NK-92 (cell line): ENCODE measurements around the gene ATP6V1F.
"Not testable (repeated sequence)": the region's sequence is repeated elsewhere in the genome, so short reads cannot be mapped to it uniquely, and the experiment has no call there.

ENCODE experiments used
- DNase-seq: peaks from one replicate; lab custom pipeline; 2025; ENCODE audit not compliant: unreplicated experiment; lab: John Stamatoyannopoulos, UW

Gene ATP6V1F

DNA sequence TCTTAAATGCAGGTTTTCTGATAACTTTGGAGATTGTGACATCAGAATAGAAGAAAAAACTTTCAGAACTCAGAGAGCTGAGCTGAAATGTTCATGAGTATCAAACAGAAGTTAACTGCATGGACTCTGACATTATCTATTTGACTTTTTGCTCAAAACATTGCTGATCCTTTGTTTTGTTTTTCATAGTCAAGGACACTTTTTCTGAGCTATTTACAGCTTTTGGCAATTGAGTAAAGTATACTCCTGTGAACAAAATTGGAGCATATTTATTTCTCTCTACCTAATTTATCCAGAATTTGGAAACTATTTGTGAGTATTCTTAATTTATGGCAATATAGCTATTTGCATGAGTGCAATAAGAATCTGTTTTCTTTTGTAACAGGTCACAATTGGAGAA is 36.7 kb downstream of the ATP6V1F start:
- DNase-seq = no peak

DNA sequence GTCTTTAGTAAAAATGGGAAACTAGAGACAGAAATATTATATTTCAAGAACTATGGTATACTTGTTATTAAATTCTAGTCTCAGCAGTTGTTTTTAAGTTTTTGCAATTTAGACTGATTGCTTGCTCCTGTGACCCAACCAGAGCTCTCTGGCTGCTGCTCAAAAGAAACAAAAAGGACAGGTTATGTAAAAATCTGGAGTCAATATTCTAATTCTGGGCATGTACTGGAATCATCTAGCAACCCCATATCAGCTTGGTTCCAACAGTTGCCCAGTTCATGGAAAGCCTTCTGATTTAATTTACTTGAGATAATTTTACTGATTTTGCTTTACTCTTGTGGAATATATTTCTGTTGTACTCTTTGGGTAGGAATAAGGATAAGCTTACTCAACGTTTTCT is 37.6 kb downstream of the ATP6V1F start:
- DNase-seq = no peak

DNA sequence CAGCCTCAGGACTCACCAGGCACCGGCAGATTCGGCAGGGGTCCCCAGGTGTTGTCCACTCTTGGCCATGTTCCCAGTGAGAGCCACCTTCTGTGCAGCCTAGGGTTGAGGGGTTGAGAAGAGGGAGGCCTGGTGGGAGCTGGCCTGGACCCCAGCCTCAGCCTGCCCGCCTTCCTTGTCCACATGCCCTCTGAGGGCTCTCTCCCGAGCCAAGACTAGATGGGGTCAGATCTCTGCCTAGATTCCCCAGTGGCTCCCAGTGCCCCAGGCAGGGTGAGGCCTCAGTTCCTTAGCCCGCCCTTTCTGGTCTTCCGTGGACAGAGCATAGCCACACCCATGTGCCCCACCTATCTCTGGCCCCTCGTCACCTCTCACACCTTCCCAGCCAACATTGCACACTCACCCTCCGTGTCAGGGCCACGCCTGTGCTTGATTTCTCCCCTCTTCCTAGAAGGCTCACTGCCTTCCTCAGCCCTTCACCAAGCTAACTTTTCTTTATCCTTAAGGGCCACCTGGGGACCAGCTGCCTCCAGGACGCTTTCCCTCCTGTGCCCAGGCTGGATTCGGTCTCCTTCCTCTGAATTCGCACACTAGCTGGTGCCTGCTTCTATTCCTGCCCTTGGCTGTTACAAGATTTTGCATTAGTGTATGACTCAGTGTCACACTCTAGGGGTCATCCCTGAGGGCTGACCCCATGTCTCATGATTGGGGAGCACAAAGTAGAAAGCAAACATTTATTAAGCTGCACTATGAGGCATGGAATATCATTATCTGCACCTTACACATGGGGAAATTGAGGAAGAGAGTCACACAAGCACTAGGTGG is 40.3 kb downstream of the ATP6V1F start:
- no peak for DNase-seq

DNA sequence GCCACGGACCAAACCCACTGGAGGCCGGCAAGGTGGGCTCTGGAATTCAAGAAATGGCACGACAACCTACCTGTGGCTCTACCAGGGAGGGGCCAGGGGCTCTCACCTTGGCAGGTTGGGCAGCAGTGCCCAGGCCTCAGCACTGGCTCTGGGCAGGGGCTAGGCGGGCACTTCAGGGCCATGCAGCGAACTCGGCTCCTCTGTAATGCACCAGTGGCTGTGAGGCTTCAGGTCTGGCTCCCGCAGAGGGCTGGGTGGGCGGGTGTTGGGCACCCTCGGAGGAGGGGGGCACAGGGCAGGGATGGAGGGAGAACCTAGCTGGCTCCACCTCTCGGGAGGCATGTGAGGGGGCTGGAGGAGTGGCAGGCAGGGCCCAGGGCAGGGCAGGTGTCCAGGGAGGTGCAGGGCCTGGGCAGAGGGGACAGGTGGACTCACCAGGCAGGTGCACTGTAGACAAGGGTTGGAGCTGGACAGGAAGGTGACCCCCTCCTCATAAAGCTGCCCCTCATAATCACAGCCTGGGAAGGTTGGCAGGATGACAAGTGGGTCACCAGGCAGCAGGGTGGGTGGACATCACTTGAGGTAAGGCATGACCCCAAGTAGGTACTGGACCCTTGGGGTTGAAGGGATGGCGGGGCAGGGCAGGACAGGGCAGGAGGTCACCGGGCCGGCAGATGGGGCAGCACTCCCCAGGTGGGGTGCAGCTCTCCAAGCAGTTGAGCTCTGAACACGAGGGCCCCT is 41.1 kb downstream of the ATP6V1F start:
- DNase-seq = no peak

DNA sequence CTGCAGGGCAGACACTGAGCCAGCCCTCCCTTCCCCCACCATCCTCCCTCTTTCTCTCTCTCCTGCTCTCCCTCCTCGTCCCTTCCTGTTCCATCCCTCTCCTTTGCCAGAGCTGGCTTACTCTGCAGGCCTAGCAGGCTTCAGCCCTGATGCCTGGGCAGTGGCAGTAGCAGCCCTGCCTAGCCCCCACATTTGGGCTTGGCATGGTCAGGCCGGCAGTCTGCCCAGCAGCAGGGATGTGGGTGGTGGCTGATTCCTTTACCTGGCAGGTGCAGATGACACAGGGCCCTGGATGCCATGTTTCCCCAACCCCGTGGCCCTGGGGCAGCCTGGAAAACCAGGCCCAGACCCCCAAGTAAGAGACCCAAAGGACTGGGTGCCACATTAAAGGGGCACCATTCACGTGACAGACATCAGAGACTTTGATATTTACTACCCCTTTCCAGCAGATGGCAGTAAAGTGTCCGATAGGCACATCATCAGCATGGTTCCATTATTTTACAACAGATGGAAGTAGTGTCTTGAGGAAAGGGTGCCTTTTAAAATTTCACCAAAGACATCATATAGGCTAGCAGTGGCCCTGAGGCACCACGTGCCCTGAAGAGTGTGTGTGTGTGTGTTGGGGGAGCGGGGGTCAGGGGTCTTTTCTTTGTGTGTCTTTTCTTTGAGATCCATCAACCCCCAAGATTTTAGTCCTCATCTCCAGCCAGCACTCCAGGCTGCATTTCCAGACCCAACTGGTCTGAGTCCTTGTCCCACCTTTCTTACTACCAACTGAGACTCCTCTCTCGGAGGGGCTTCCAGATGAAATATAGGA is 41.9 kb downstream of the ATP6V1F start:
- no peak for DNase-seq

DNA sequence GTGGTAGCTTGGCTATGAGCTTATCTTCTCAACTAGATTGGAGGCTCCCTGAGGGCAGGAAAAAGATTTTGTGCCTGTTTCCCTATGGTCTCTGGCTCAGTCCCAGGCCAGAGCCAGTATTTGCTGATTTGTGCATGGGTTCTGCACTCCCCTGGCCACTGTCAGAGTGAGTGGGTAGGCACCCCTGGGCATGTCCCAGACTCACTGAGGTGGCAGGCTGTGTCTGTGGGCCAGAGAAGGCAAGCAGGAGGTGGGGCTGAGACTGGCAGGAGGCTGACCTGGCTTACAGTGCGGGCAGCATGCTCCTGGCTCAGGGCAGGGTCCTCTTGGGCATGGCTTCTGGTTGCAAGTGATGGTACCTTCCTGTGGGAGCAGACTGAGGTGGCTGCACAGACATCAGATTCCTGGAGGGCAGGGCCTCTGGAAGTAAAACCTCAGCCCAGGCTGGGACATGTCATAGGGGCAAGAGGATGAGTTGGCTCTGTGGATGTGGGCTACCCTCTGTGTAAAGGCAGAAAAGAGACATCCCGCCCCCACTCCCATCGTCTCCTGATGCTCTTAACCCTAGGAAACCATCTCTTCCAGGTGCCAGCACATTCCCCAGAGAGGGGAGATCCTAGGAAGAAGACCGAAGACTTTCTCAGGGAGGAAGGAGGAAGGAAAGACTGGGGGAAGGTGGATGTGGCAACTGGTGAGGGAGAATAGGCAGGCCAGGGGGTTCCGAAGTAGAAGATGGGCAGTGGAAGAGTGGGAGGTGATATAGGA is 43.5 kb downstream of the ATP6V1F start:
- DNase-seq = no peak

DNA sequence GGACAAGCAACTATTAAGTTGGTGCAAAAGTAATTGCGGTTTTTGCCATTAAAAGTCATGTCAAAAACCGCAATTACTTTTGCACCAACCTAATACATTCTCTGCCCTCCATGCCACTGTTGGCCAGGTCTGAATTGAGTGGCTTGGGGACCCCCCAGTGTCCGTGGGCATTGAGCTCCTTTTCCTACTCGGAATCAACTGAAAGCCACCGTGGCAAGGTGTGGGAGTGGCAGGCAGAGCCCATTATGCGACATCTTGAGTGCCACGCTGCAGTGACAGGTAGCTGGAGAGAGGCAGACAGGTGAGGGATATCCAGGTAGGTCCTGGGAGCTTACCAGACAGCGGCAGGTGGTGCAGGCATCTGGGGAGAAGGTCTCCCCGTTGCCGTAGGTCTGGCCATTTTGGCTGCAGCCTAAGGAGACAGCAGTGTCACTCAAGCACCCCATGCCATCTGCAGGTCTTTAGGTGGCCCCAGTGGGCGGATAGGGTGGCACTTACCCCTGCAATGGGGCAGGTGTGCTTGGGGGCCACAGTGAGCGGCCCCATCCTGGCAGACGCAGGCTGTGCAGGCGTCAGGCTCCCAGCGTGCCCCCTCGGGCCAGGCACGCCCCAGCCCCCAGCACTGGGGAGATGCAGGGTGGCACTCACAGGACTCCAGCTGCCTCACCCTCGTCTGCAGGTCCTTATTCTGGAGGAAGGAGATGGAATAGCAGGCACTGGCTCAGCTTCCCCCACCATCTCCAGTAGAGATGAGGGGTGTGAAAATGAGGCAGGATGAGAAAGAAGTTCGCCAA is 44.3 kb downstream of the ATP6V1F start:
- DNase-seq = no peak

DNA sequence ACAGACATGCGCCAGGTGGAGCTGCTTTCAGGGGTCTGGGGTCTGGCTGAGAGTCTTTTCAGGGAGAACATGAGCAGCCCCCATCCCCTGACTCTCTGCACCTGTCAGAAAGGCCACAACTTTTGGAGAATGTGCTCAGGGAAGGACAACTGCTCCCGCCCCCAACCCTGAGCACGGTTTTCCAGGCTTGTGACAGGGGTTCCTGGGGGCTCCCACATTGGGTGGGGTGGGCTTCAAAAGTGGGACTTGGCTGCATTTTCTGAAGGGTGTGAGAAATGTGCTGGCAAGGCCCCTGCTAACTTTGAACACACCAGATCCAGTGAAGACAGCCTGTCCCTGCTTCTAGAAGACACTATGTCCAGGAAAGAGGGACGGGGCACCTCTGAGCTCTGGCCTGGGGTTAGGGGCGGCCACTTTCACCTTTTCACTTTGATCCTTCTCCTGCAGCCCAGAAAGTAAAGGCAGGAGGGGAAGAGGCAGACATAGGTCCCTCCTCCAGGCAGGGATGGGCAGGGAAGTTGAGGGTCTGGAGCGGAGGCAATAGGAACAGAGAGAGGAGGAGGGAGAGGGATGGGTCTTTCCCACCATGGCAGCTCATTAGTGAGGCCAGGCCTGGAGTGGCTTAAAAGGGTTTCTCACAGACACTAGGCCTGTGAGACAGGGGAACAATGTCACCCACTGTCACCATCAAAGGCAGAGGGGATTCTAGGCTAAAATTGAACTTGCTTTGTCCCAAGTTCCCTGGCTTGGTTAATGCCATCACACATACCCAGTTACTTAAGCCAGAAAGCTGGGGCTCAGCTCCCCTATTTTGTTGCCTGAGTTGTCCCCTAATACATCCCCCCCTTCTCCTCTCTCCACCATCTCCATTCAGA is 46.3 kb downstream of the ATP6V1F start:
- DNase-seq = no peak

DNA sequence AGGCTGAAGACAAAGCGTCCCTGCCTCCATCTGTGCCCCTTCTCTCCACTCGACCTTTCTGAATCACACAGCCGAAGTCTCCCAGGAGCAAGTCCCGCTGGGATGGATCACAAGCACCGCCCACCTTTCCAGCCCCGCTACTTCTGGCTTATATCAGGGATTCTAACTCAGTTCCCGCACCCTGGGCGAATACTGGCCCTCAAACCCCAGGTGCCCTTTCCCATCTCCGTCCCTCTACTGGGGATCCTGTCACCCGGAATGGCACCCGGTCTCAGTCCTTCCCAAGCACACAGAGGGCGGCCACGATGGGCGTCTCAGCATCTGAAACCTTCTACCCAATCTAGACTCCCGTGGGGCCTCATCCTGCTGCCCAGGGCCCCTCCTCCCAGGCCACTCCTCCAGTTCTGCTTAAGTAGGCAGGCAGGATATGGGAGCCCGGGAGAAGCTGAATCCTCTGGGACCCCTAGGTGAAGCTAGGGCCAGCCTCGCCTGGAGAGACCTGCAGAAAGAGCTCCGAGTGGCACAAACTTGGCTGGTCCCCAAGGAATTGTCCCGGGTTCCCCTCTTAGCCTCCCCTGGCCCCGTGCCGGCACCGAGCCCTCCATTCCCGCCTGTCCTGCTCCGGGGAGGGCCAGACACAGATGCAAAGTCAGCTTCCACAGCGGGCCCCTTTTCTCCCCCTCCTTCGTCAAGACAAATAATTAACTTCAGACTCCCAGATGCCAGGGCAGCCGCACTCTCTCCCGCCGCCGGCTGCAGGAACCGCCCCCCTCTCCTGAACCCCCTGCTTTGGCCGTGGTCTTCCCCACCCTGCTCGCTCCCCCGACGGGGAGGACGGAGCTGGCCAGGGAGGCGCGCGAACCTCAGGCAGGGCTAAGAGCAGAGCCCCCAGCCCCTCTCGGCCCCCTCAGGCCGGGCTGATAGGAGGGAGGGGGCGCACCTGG is 47.2 kb downstream of the ATP6V1F start:
- no peak for DNase-seq

DNA sequence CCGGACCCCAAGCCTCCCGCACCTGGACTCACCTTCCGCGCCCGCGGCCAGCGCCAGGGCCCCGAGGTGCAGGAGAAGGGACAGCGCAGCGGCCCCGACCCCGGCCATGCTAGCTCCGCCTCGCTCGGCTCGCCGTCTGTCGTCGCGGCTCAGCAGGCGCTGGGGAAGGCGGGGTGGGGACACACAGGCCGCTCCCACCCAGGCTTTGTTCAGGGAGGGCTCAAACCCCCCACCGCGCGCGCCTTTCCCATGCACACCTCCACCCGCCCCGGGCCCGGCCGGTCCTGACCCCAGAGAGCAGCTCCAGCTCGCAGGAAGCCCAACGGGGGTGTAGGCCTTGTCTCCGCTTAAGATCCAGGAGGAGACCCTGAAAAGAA is 47.9 kb downstream of the ATP6V1F start, which contains the start of gene KCP:
Gene KCP (minus strand): TSS at position 141 of the 377 bp plus-strand sequence. CDS start 33 bp downstream, at position 108.
- DNase-seq = no peak

DNA sequence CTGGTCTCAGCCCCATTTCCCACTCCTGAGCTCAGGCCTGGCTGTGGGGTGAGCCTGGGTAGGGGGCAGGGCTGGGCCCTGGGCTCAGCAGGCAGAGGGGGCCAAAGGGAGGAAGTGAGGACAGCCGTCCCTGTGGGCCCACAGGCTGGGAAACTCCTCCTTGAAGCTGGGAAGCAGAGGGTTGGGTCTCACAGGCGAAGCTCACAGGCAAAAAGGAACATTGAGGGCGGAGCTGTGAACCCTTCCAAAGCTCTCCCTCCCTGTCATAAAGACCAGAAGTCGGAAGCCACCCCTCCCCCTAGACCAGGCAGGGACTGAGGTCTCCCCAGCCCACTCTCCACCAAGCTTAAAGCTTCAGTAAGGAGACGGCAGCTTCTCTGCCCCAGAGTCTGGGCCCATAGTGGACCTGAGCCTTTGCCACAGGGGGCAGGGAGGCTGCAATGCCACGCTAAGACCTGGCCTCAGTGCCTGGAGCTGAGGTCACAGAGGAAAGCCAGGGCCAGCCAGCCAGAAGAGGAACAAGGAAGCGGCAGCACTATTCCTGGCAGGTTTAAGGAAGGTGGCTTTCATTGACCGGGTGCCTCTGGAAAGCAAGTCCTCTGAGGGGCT is 48.9 kb downstream of the ATP6V1F start:
- DNase-seq = no peak

DNA sequence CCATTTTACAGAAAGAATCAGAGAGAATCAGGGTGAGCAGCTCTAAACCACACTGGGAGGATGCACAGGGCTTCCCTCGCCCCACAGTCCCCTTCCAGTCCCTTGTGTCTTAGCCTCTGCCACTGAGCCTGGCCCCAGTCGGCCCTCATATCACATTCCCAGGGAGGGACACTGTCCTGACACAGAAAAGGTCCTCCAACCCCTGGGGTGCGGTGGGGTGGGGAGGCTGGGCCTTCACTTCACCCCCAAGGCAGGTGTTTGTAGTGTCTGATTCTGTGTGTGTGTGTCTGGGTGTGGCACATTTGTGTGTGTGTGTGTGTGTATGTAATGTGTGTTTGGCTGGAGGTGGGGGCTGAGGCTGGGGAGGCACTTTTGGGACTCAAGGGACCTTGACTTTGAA is 49.6 kb downstream of the ATP6V1F start:
- DNase-seq = no peak

DNA sequence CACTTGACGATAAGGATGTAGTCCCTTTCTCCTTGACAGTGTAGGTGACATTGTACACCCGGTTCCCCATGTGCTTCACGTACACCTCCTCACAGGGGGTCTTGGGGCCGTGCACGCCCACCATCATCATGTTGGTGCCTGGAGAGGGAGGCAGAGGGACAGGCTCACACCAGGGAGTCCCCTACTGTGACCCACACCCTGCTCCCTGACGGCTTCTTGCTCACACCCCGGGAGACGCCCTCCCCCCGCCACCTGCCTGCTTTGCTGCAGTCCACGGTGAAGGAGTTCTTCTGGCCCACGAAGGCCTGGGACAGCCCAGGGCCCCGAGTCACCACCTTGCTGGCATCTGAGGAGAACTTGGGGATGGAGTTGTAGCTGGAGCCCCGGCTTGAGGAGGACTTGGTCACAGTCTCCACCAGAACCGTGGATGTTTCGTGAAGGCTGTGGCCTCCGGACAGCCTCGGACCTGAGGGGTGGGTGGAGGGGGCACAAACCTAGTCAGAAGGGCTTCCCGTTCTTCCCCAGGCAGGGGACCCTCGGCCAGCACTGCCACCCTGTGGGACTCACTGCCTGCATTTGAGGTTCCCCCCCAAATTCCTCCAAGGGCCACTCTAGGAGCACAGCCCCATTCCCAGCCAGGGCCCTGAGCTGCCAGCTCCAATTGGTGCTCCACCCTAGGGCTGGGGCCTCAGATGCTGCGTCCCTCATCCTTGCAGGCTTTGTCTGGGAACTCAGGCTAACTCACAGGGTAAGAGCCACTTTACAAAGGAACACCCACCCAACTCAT is 50.2 kb downstream of the ATP6V1F start:
- DNase-seq = not testable (repeated sequence)

DNA sequence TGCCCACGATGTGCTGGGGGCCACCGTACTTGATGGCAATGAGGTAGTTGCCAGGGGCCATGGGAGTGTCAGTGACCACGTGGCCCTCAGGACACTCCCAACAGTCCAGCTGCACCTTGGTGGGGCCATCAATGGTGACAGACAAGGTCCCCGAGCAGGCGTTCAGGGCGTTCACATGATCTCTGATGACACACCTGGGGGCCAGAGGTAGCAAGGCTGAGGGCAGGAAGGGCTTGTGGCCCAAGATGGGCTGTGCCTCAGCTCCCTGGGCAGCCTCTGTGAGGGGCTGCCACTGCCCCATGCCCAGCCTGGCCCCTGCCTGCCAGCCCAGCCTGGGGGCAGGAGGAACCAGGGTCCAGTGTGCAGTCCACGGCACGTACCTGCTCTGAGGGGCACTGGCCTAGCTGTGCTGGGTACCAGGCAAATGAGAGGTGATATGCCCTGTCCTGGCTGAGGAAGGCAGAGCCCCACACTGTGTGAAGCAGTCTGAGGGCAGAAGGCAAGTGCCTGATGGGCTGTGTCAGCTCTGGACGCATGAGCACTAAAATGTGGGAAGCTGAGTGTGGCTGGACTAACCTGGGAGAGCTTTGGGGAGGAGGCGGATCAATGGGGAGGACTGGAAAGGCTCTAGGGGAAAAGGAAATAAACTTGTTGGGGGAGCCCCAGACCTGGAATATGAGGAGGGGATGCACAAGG is 51.4 kb downstream of the ATP6V1F start:
- no peak for DNase-seq

DNA sequence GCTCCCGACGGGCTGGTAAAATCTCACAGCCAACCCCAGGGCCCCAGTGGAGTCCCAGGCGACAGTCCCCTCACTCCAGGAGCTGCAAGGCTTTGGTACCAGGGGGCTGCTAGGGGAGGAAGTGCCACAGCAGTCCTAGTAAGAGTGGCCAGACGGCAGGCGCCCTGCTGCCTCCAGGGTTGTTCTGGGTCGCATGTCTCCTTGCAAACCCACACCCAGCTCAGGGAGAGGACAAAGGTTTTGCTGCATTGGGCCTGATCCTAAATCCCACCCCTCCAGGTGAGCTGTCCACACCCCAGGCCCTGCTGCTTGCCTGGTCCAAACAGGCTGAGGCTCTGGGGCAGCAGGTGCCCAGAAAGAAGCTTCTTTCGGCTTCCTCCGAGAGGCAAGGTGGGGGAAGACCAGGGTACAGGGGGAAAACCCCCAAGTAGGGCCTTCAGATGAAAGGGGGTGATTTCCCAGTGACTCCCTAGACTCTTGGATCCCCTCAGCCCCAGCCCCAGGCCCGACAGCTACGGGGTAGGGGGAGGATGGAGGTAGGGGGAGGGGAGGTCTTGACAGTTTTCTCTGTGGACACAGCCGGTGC is 52.0 kb downstream of the ATP6V1F start:
- no peak for DNase-seq
